ENCODE measurements around the gene ZNF683. TPM values are rescaled to one million over a fixed set of nuclear protein-coding genes. Genes with fewer than 3 reads are reported as not detected.
A peak's percentile ranks its signal among the peaks of the same experiment; 100 is the strongest.

ZNF683 gene
- total and polyA plus RNA-seq, 4 donors, result 0.09 to 0.17 TPM; not detected in 2

GRCh38 chr1:26350701-26351589 lies 21.6 kb downstream of the ZNF683 start:
- peak; percentile 49 for DNase-seq (ENCODE audit: low spot score)
- TF ChIP-seq SP1 (IDR thresholded peaks at IDR 0.05) (peak; percentile 55), GABPA (IDR thresholded peaks at IDR 0.05 in 1 of 2, conservative IDR thresholded peaks at IDR 0.05 in 1 of 2) (no peak), ATF3 (IDR thresholded peaks at IDR 0.05) (no peak), MAX (IDR thresholded peaks at IDR 0.05) (no peak), NR2F2 (IDR thresholded peaks at IDR 0.05) (no peak), TAF1 (conservative IDR thresholded peaks at IDR 0.05) (no peak), CTCF (IDR thresholded peaks at IDR 0.05; ENCODE audit: low read depth, low read length, missing input control) (no peak), YY1 (IDR thresholded peaks at IDR 0.05) (no peak), JUND (IDR thresholded peaks at IDR 0.05) (no peak), ZBTB33 (IDR thresholded peaks at IDR 0.05) (no peak), EGR1 (IDR thresholded peaks at IDR 0.05; ENCODE audit: low read depth in 2 of 2) (no peak), HNF4G (IDR thresholded peaks at IDR 0.05) (peak; percentile 15), FOXA1 (IDR thresholded peaks at IDR 0.05) (no peak), HNF4A (conservative IDR thresholded peaks at IDR 0.05) (peak; percentile 63 to 69), RAD21 (IDR thresholded peaks at IDR 0.05) (no peak), FOXA2 (IDR thresholded peaks at IDR 0.05) (no peak), REST (IDR thresholded peaks at IDR 0.05) (no peak)
- no peaks in the 10 kb centered on the region for H3K4me1 ChIP-seq (ENCODE audit: control insufficient read depth in 4 of 4, insufficient read depth in 4 of 4, low read length in 3 of 4)
- H3K9me3 ChIP-seq (ENCODE audit: control insufficient read depth in 4 of 4, low read length in 3 of 4), result no peaks in the 10 kb centered on the region
- H3K4me3 ChIP-seq (ENCODE audit: low read depth in 1 of 3, low read length in 3 of 3), result no peak overlapping the region
- no peaks in the 10 kb centered on the region for H3K27me3 ChIP-seq (ENCODE audit: control insufficient read depth in 4 of 4, insufficient read depth in 4 of 4, low read length in 3 of 4)
- no peaks in the 10 kb centered on the region for H3K36me3 ChIP-seq (ENCODE audit: control insufficient read depth in 4 of 4, insufficient read depth in 3 of 4, low read depth in 1 of 4, low read length in 3 of 4)
- WGBS, result 83% methylated on average over 9 of the region's 9 CpGs
- H3K9ac ChIP-seq (ENCODE audit: low read depth in 1 of 2, low read length in 2 of 2), result no peak overlapping the region
- no peak overlapping the region for H3K27ac ChIP-seq (ENCODE audit: low read depth in 1 of 2, low read length in 2 of 2)

Data from liver (tissue), 9 donors.